Choroid plexus epithelial cell (primary cell): ENCODE measurements around the gene LPAR1.

Source experiments
- DNase-seq: peaks from one replicate; pipeline ENCODE4 v3.0.0-alpha.2; 2010; ENCODE audit warnings: low read depth
- H3K4me3 ChIP-seq: 2 replicates; pipeline ENCODE4 v1.5.1; 2011; ENCODE audit warnings: low read depth, mild to moderate bottlenecking, control low read depth, low read length, moderate library complexity
- TF ChIP-seq, protein P1 (sequence below): conservative IDR thresholded peaks from 2 replicates; pipeline ENCODE4 v1.5.1; 2011; ENCODE audit warnings: low read depth, mild to moderate bottlenecking, control low read depth, inconsistent platforms, low read length, moderate library complexity

LPAR1 gene

DNA sequence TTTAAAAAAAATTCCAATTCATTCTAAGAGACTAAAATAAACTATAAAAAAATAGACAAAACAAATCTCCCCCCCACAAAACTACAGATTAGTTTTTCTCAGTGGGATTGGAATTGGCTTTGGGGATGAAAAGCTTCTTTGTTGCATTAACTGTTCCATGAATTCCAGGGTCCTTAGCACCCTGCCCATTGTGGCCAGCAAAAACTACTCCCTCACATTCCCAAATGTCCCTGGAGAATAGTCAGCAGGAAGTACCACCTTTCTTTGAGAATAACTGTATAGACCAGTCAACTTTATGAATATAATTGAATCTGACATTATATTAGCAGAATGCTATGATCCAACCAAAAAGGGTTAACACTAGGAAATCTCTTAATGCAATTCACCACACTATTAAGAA lies 147.9 kb downstream of the LPAR1 start:
- TF ChIP-seq, protein P1, sequence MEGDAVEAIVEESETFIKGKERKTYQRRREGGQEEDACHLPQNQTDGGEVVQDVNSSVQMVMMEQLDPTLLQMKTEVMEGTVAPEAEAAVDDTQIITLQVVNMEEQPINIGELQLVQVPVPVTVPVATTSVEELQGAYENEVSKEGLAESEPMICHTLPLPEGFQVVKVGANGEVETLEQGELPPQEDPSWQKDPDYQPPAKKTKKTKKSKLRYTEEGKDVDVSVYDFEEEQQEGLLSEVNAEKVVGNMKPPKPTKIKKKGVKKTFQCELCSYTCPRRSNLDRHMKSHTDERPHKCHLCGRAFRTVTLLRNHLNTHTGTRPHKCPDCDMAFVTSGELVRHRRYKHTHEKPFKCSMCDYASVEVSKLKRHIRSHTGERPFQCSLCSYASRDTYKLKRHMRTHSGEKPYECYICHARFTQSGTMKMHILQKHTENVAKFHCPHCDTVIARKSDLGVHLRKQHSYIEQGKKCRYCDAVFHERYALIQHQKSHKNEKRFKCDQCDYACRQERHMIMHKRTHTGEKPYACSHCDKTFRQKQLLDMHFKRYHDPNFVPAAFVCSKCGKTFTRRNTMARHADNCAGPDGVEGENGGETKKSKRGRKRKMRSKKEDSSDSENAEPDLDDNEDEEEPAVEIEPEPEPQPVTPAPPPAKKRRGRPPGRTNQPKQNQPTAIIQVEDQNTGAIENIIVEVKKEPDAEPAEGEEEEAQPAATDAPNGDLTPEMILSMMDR, result no peak
- H3K4me3 ChIP-seq, result no peak overlapping the region
- no peak for DNase-seq

DNA sequence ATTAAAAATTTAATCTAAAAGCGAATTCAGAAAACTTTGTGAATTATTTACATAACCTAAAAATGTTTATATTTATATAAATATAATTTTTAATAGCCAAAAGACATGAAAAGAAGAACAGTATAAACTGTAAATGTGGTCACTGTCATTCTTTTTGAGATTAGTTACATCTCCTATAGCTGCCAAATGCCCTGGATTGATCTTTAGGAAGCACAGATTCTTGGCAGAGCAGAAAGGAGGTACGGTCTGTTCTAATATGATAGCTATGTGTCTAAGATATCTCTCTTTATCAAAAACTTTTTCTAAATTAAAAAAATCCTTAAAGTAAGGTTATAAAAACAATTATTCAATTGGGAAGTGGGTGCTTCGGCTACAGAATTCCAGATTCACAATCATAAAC lies 151.0 kb downstream of the LPAR1 start:
- TF ChIP-seq, protein P1, result no peak
- no peak overlapping the region for H3K4me3 ChIP-seq
- peak; percentile 41 for DNase-seq

DNA sequence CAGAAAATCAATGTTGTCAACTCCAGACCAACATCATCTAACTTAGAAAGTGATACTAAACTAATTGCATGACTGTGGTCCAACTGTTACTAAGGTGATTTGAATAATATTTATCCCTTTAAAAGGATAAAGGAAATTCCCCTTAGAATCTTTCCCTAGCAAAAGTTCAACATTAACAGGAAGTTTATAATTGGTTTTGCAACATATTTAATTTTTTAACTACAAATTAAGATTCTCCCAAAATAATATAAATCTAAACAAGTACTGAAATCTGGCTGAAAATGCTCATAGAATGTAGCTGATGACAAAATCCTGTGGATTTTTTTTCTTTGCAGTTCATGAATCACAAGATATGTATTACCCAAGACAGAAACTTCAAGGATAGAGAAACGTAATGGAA lies 151.4 kb downstream of the LPAR1 start:
- DNase-seq, result peak; percentile 79
- no peak overlapping the region for H3K4me3 ChIP-seq
- TF ChIP-seq, protein P1, result no peak

DNA sequence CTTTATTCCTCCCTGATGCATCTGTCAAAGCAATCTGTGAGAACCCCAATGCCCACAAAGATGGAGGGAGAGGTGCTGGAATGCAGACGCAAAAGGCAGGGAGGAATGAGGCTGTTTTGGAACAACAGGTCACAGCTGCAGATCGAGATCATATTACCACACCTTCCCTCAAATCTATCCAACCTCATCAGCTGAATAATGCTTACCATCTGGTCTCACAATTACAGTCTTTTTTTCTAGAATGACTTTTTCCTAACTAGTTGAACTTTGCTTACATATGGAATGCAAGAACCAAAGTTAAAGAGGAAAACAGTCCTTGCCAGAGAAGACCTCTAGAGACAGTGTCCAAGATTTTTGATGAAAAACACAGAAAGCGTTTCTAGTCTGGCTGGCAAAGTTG lies 158.1 kb downstream of the LPAR1 start:
- TF ChIP-seq, protein P1, result no peak
- no peak overlapping the region for H3K4me3 ChIP-seq
- peak; percentile 99 for DNase-seq

DNA sequence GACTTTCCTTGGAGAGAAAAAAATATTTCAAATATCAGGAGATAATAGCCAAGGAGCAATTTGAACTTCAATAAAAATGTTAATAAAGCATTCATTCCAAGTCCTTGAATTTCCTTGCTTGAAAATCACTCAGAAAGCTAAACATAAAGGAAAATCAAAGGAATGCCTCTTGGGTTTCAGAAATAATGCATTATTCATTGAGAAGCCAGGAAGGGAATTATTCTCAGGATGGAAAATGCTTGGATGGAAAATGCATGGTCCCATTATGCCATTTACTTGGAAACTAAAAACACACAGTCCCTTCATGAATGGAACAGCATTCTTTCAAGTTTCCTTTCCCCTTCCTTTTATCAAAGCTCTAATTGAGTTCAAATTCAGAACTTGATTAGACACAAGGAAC lies 160.9 kb downstream of the LPAR1 start:
- DNase-seq, result no peak
- TF ChIP-seq, protein P1, result no peak
- H3K4me3 ChIP-seq, result no peak overlapping the region

DNA sequence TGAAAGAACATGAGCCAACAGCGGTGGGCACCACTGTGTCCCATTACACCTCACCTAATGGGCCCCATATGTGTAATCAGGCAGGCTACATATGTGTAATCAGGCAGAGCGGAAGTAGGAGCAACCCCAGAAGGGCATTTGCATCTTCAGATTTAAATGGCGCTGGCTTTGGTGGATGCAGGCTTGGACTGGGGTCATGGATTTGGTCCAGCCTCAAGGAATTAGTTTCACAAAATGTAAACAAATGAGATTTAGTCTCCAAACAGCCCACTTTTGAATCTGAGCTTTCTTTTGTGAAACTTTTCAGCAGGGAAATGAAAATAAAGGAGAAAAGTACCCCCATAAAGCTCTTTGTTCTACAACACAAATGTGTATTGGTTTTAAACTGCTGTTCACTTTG lies 161.3 kb downstream of the LPAR1 start:
- no peak overlapping the region for H3K4me3 ChIP-seq
- DNase-seq, result no peak
- TF ChIP-seq, protein P1, result no peak

DNA sequence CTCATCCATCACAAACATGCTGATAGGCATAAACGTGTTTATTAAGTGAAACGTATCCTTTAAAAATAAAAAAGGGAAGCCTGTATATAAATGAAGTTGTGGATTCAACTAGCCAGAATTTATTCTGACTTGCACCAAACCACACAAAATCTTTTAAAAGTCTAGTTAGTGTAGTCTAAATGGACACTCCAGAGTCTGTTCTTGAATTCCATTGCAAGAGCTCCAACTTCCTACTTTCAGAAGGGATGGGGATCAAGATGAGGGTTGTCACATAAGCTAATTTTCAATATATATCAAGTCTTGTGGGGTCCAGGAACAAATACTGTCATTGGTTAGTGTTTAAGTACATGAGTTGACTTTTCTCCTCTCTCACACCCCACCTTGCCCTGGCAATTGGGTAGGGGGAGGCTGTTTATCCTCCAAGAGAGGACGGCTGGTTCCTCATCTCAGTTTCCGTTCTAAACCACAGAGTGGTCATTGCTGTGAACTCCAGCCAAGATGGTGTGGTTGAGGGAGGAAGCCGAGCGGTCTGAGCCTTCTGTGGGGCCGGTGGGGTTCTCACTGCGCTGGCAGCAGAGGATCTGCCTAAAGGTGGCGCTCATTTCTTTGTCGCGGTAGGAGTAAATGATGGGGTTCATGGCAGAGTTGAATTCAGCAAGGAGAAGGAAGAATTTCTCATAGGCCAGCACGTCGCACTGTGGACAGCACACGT lies 163.2 kb downstream of the LPAR1 start:
- no peak for DNase-seq
- TF ChIP-seq, protein P1, result peak; percentile 3

More for the DNA sequence above, 163.2 kb downstream of the LPAR1 start:
- H3K4me3 ChIP-seq, result no peak overlapping the region
